ENCODE measurements around the gene KLHL10.

Gene KLHL10

GRCh38 chr17:41800601-41801373 lies 36.8 kb upstream of the KLHL10 start:
- Histone ChIP-seq H2BK12ac (ENCODE audit: low read length in 2 of 2) (peak overlapping the region; percentile 29 to 59), H3K27ac (ENCODE audit: low read length, poor library complexity, severe bottlenecking) (peak overlapping the region; percentile 33), H3K14ac (ENCODE audit: low read length in 2 of 2) (no peak overlapping the region), H3K9me3 (ENCODE audit: control insufficient read depth, low read length) (no peaks in the 10 kb centered on the region), H3K9ac (ENCODE audit: low read length) (no peak overlapping the region), H3K18ac (ENCODE audit: low read depth in 1 of 2, low read length in 2 of 2) (peak overlapping the region; percentile 0 to 22), H3K4me1 (ENCODE audit: control insufficient read depth, insufficient read depth, low read depth, low read length) (peaks cover 23% of the 10 kb centered on the region), H2BK5ac (ENCODE audit: low read depth, low read length, poor library complexity, severe bottlenecking) (no peak overlapping the region), H2BK15ac (ENCODE audit: low read depth, poor library complexity, severe bottlenecking) (peak overlapping the region; percentile 17), H4K8ac (ENCODE audit: low read length) (peak overlapping the region; percentile 10), H3K79me1 (replicated peaks; ENCODE audit: low read length, poor library complexity, severe bottlenecking) (peaks cover 4% of the 10 kb centered on the region), H3K23ac (ENCODE audit: low read length in 2 of 2) (no peak overlapping the region), H3K4ac (ENCODE audit: low read depth in 1 of 2, low read length in 2 of 2) (peak overlapping the region; percentile 1 to 34), H2BK120ac (ENCODE audit: low read depth, low read length) (no peak overlapping the region), H3K4me3 (ENCODE audit: insufficient read depth in 1 of 2, low read depth in 1 of 2, low read length in 2 of 2) (no peak overlapping the region), H3K4me2 (ENCODE audit: low read length, poor library complexity, severe bottlenecking) (peak overlapping the region; percentile 47), H3K36me3 (ENCODE audit: control insufficient read depth in 1 of 2, insufficient read depth in 2 of 2, low read depth in 1 of 2, low read length in 2 of 2) (peaks cover 14 to 30% of the 10 kb centered on the region in 2 experiments), H4K91ac (ENCODE audit: low read length) (peak overlapping the region; percentile 3), H2AK5ac (ENCODE audit: low read length, severe bottlenecking) (peak overlapping the region; percentile 87), H3K27me3 (ENCODE audit: control insufficient read depth in 1 of 2, insufficient read depth in 1 of 2, low read length in 2 of 2) (no peaks in the 10 kb centered on the region), H2AFZ (ENCODE audit: low read depth, low read length) (no peak overlapping the region)
- DNase-seq = peak; percentile 73
- 45% methylated on average over 12 of the region's 18 CpGs for WGBS

DNA sequence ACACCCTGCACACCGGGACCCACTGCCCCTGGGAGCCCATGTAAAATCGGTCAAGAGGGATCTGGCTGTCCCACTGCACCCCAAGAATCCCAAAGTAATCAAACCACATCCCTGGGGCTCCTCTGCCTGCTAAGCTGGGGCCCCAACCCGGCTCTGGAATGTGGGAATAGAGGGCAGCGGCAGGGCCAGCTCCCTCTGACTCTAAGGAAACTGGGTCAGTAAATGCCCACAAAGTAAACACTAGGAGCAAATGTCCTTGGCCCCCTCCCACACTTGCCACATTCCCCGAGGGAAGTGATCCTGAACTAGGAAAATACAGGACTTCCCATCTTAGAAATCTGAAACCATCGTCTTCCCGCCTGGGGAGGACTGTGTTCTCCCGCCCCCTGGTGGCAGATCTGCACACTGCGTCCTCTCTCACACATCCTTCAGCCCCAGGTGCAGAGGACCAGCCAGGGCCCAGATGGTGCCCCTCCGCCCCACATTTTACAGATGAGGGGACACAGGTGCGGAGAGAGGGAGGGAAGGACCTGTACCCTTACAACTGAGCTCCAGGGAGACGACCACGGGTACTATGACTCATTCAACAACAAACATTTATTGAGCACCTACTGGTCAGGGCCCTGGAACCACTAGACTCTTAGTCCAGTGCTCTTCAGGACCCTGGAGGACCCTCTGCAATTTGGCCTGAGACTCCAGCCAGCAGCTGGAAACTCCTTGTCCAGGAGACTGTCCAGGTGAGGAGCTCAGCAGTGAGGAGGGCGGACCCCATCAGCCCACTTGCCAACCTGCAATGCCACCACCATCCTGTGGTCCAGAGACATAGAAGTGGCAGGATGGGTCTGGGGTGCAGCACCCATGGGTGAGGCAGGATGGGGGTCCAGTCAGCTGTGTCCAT lies 36.0 kb upstream of the KLHL10 start:
- H3K27ac ChIP-seq (ENCODE audit: low read length, poor library complexity, severe bottlenecking) = peak overlapping the region; percentile 33
- peak overlapping the region; percentile 47 for H3K4me2 ChIP-seq (ENCODE audit: low read length, poor library complexity, severe bottlenecking)
- peak; percentile 80 for DNase-seq
- H3K9ac ChIP-seq (ENCODE audit: low read length) = no peak overlapping the region
- peak overlapping the region; percentile 0 to 22 for H3K18ac ChIP-seq (ENCODE audit: low read depth in 1 of 2, low read length in 2 of 2)
- peak overlapping the region; percentile 10 for H4K8ac ChIP-seq (ENCODE audit: low read length)
- no peak overlapping the region for H3K14ac ChIP-seq (ENCODE audit: low read length in 2 of 2)
- WGBS = 3% methylated on average over 13 of the region's 14 CpGs
- peak overlapping the region; percentile 25 for H2BK5ac ChIP-seq (ENCODE audit: low read depth, low read length, poor library complexity, severe bottlenecking)
- peak overlapping the region; percentile 3 for H4K91ac ChIP-seq (ENCODE audit: low read length)
- peak overlapping the region; percentile 87 for H2AK5ac ChIP-seq (ENCODE audit: low read length, severe bottlenecking)
- H3K9me3 ChIP-seq (ENCODE audit: control insufficient read depth, low read length) = no peaks in the 10 kb centered on the region
- H3K23ac ChIP-seq (ENCODE audit: low read length in 2 of 2) = no peak overlapping the region
- no peaks in the 10 kb centered on the region for H3K27me3 ChIP-seq (ENCODE audit: control insufficient read depth in 1 of 2, insufficient read depth in 1 of 2, low read length in 2 of 2)
- H3K36me3 ChIP-seq (ENCODE audit: control insufficient read depth in 1 of 2, insufficient read depth in 2 of 2, low read depth in 1 of 2, low read length in 2 of 2) = peaks cover 20 to 37% of the 10 kb centered on the region in 2 experiments
- H2BK12ac ChIP-seq (ENCODE audit: low read length in 2 of 2) = peak overlapping the region; percentile 24 to 33
- peaks cover 23% of the 10 kb centered on the region for H3K4me1 ChIP-seq (ENCODE audit: control insufficient read depth, insufficient read depth, low read depth, low read length)
- H3K4ac ChIP-seq (ENCODE audit: low read depth in 1 of 2, low read length in 2 of 2) = peak overlapping the region in 1 of 2 experiments; percentile 34
- H2AFZ ChIP-seq (ENCODE audit: low read depth, low read length) = no peak overlapping the region
- no peak overlapping the region for H2BK15ac ChIP-seq (ENCODE audit: low read depth, poor library complexity, severe bottlenecking)
- peaks cover 4% of the 10 kb centered on the region for H3K79me1 ChIP-seq (replicated peaks; ENCODE audit: low read length, poor library complexity, severe bottlenecking)
- H3K4me3 ChIP-seq (ENCODE audit: insufficient read depth in 1 of 2, low read depth in 1 of 2, low read length in 2 of 2) = no peak overlapping the region
- no peak overlapping the region for H2BK120ac ChIP-seq (ENCODE audit: low read depth, low read length)

GRCh38 chr17:41803049-41804020 lies 34.3 kb upstream of the KLHL10 start:
- H2BK12ac ChIP-seq (ENCODE audit: low read length in 2 of 2) = peak overlapping the region in 1 of 2 experiments; percentile 49
- no peak overlapping the region for H3K27ac ChIP-seq (ENCODE audit: low read length, poor library complexity, severe bottlenecking)
- no peak overlapping the region for H2BK15ac ChIP-seq (ENCODE audit: low read depth, poor library complexity, severe bottlenecking)
- H2AFZ ChIP-seq (ENCODE audit: low read depth, low read length) = no peak overlapping the region
- H4K8ac ChIP-seq (ENCODE audit: low read length) = no peak overlapping the region
- WGBS = 85% methylated on average over 24 of the region's 24 CpGs
- no peaks in the 10 kb centered on the region for H3K9me3 ChIP-seq (ENCODE audit: control insufficient read depth, low read length)
- H2BK5ac ChIP-seq (ENCODE audit: low read depth, low read length, poor library complexity, severe bottlenecking) = no peak overlapping the region
- no peak overlapping the region for H3K4me3 ChIP-seq (ENCODE audit: insufficient read depth in 1 of 2, low read depth in 1 of 2, low read length in 2 of 2)
- peak overlapping the region in 1 of 2 experiments; percentile 63 for H3K14ac ChIP-seq (ENCODE audit: low read length in 2 of 2)
- peaks cover 12% of the 10 kb centered on the region for H3K79me1 ChIP-seq (replicated peaks; ENCODE audit: low read length, poor library complexity, severe bottlenecking)
- no peak overlapping the region for H3K18ac ChIP-seq (ENCODE audit: low read depth in 1 of 2, low read length in 2 of 2)
- H3K4me1 ChIP-seq (ENCODE audit: control insufficient read depth, insufficient read depth, low read depth, low read length) = peaks cover 25% of the 10 kb centered on the region
- H4K91ac ChIP-seq (ENCODE audit: low read length) = no peak overlapping the region
- H3K9ac ChIP-seq (ENCODE audit: low read length) = no peak overlapping the region
- H2BK120ac ChIP-seq (ENCODE audit: low read depth, low read length) = no peak overlapping the region
- H3K4ac ChIP-seq (ENCODE audit: low read depth in 1 of 2, low read length in 2 of 2) = no peak overlapping the region
- H3K27me3 ChIP-seq (ENCODE audit: control insufficient read depth in 1 of 2, insufficient read depth in 1 of 2, low read length in 2 of 2) = no peaks in the 10 kb centered on the region
- H2AK5ac ChIP-seq (ENCODE audit: low read length, severe bottlenecking) = no peak overlapping the region
- H3K23ac ChIP-seq (ENCODE audit: low read length in 2 of 2) = no peak overlapping the region
- peaks cover 31 to 53% of the 10 kb centered on the region in 2 experiments for H3K36me3 ChIP-seq (ENCODE audit: control insufficient read depth in 1 of 2, insufficient read depth in 2 of 2, low read depth in 1 of 2, low read length in 2 of 2)
- DNase-seq = no peak
- H3K4me2 ChIP-seq (ENCODE audit: low read length, poor library complexity, severe bottlenecking) = no peak overlapping the region

All from mesenchymal stem cell (in vitro differentiated cells and primary cell).